Activated B cell treated with CpG ODN at 0.5 μM for 24 hours (primary cell): Measurements from ENCODE around the gene SPECC1L. TPM values are rescaled to one million over a fixed set of nuclear protein-coding genes. Genes with fewer than 3 reads are reported as not detected.
"Not testable (repeated sequence)": the region's sequence is repeated elsewhere in the genome, so short reads cannot be mapped to it uniquely, and the experiment has no call there.

Source experiments
- ATAC-seq: fragments of 200-7000 bp; cut with Tn5 transposase; one replicate; pipeline ENCODE4 v1.10.0; 2021; ENCODE audit warnings: low read depth, mild to moderate bottlenecking, moderate library complexity
- CTCF ChIA-PET: fragments of 350-600 bp; sonication (Branson Sonifier 250); formaldehyde crosslinking; loops from one replicate; lab custom pipeline; 2021; ENCODE audit warnings: antibody characterized with exemption; lab: Charles Lee
- POLR2A ChIA-PET: fragments of 350-600 bp; sonication (Branson Sonifier 250); formaldehyde crosslinking; loops from one replicate; lab custom pipeline; 2021; ENCODE audit warnings: antibody characterized with exemption; lab: Charles Lee
- DNase-seq: peaks from one replicate; pipeline ENCODE4 v3.0.0; 2022
- H3K27ac Mint-ChIP-seq: one replicate; pipeline ENCODE4 v1.8.0; 2020; ENCODE audit warnings: mixed read lengths
- H3K27me3 Mint-ChIP-seq: one replicate; pipeline ENCODE4 v1.8.0; 2021; ENCODE audit warnings: mixed read lengths
- H3K36me3 Mint-ChIP-seq: one replicate; pipeline ENCODE4 v1.8.0; 2021; ENCODE audit warnings: low read depth, mixed read lengths
- H3K4me1 Mint-ChIP-seq: one replicate; pipeline ENCODE4 v1.8.0; 2021; ENCODE audit warnings: mixed read lengths
- H3K4me3 Mint-ChIP-seq: one replicate; pipeline ENCODE4 v1.8.0; 2020; ENCODE audit warnings: mild to moderate bottlenecking, mixed read lengths
- H3K9me3 Mint-ChIP-seq: one replicate; pipeline ENCODE4 v1.8.0; 2020; ENCODE audit warnings: mixed read lengths
- CTCF ChIP-seq: fragments of 200-600 bp; IDR thresholded peaks from one replicate; pipeline ENCODE4 v1.8.0; 2022; ENCODE audit warnings: antibody characterized with exemption, mild to moderate bottlenecking
- intact Hi-C: fragments of 100-400 bp; cut with micrococcal nuclease; formaldehyde crosslinking; loops from one replicate; pipeline ENCODE4 v1.15.1; 2024
- total RNA-seq: library from RNA; stranded (reverse); gene quantifications from 2 replicates; pipeline ENCODE4 v1.2.3, GENCODE V29; 2022

SPECC1L gene
- total RNA-seq, 1 donor from 2014 or later, result 59.0 TPM

GRCh38 chr22:24285245-24285644 is 14.6 kb downstream of the SPECC1L start:
- Mint-ChIP-seq H3K9me3 (no peaks in the 10 kb centered on the region), H3K4me3 (no peak overlapping the region), H3K27me3 (no peaks in the 10 kb centered on the region), H3K4me1 (peaks cover 45% of the 10 kb centered on the region), H3K27ac (no peak overlapping the region), H3K36me3 (peaks cover 21% of the 10 kb centered on the region)
- DNase-seq (no peak), ATAC-seq (no peak)
- CTCF ChIA-PET, result no interaction called here
- intact Hi-C loops, result no loop called here
- TF ChIP-seq CTCF, result no peak
- POLR2A ChIA-PET, result no interaction called here

- H3K9me3 Mint-ChIP-seq, CTCF ChIA-PET, DNase-seq, H3K4me3 Mint-ChIP-seq, ATAC-seq, POLR2A ChIA-PET, H3K27ac Mint-ChIP-seq, intact Hi-C loops, H3K27me3 Mint-ChIP-seq: not testable (repeated sequence)
- H3K36me3 Mint-ChIP-seq, result peaks cover 21% of the 10 kb centered on the region
- peaks cover 52% of the 10 kb centered on the region for H3K4me1 Mint-ChIP-seq
Observed at GRCh38 chr22:24287212-24287611, 16.6 kb downstream of the SPECC1L start.

GRCh38 chr22:24287801-24288200 is 17.2 kb downstream of the SPECC1L start:
- H3K4me3 Mint-ChIP-seq, DNase-seq, H3K9me3 Mint-ChIP-seq, H3K27me3 Mint-ChIP-seq, ATAC-seq, intact Hi-C loops, CTCF ChIA-PET, H3K27ac Mint-ChIP-seq: not testable (repeated sequence)
- POLR2A ChIA-PET, result interaction anchor here (0.6 kb wide), 1 partner anchor 59 kb away, joined by 8 read pairs; no protein-coding TSS in a partner anchor
- peaks cover 51% of the 10 kb centered on the region for H3K4me1 Mint-ChIP-seq
- H3K36me3 Mint-ChIP-seq, result peaks cover 18% of the 10 kb centered on the region

GRCh38 chr22:24289114-24289513 is 18.5 kb downstream of the SPECC1L start:
- Mint-ChIP-seq H3K4me1 (peaks cover 46% of the 10 kb centered on the region), H3K4me3 (no peak overlapping the region), H3K36me3 (peaks cover 17% of the 10 kb centered on the region), H3K27ac (no peak overlapping the region), H3K9me3 (no peaks in the 10 kb centered on the region), H3K27me3 (no peaks in the 10 kb centered on the region)
- intact Hi-C loops, result no loop called here
- DNase-seq (no peak), ATAC-seq (no peak)
- POLR2A ChIA-PET, result interaction anchor here (0.6 to 0.7 kb wide), 2 partner anchors 106 to 124 kb away, joined by 3 read pairs; no protein-coding TSS in a partner anchor
- CTCF ChIA-PET, result no interaction called here
- TF ChIP-seq CTCF, result no peak

DNA sequence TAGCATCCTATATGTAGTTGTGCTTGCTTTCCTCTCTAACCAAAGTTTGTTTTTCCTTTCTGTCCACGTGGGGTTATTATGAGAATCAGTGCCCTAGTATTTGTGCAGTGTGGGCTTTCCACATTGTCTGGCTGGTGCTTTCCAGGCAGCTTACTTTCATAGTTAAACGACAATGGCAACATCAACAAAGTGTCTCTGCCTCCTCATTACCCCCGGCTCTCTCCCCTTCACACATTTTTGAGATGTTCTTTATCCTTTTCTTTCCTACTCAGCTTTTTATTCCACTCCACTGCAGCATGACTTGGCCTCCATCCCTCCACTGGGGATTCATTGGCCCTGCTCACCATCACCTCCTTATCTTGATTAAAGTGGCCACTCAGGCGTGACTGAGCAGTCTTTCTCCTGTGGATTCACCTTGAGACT is 19.1 kb downstream of the SPECC1L start:
- no peak overlapping the region for H3K4me3 Mint-ChIP-seq
- H3K36me3 Mint-ChIP-seq, result peaks cover 14% of the 10 kb centered on the region
- H3K27ac Mint-ChIP-seq, result no peak overlapping the region
- ChIA-PET POLR2A (interaction anchor here (0.6 kb wide), 1 partner anchor 125 kb away, joined by 3 read pairs; no protein-coding TSS in a partner anchor), CTCF (no interaction called here)
- TF ChIP-seq CTCF, result no peak
- peaks cover 43% of the 10 kb centered on the region for H3K4me1 Mint-ChIP-seq
- no peaks in the 10 kb centered on the region for H3K27me3 Mint-ChIP-seq
- no peaks in the 10 kb centered on the region for H3K9me3 Mint-ChIP-seq
- intact Hi-C loops, result no loop called here
- DNase-seq (no peak), ATAC-seq (no peak)

- ChIA-PET POLR2A (no interaction called here), CTCF (no interaction called here)
- Mint-ChIP-seq H3K4me3 (no peak overlapping the region), H3K27ac (no peak overlapping the region), H3K4me1 (peaks cover 36% of the 10 kb centered on the region), H3K36me3 (peaks cover 11% of the 10 kb centered on the region), H3K9me3 (no peaks in the 10 kb centered on the region), H3K27me3 (no peaks in the 10 kb centered on the region)
- no peak for TF ChIP-seq CTCF
- DNase-seq (no peak), ATAC-seq (no peak)
- intact Hi-C loops, result no loop called here
Observed at GRCh38 chr22:24290459-24290858, 19.8 kb downstream of the SPECC1L start.
